Common myeloid progenitor, CD34-positive (primary cell): Measurements from ENCODE around the gene FGFRL1.
A peak's percentile ranks its signal among the peaks of the same experiment; 100 is the strongest.

ENCODE experiments used
- CTCF ChIA-PET: fragments of 350-600 bp; sonication (Branson Sonifier 250); formaldehyde crosslinking; loops from one replicate; lab custom pipeline; 2021; ENCODE audit warnings: antibody characterized with exemption; lab: Charles Lee
- POLR2A ChIA-PET: fragments of 350-600 bp; sonication (Branson Sonifier 250); formaldehyde crosslinking; loops from one replicate; lab custom pipeline; 2021; ENCODE audit warnings: antibody characterized with exemption; lab: Charles Lee
- DNase-seq, 3 donors: peaks; one replicate each; pipeline versions ENCODE4 v3.0.0 to v3.0.0-alpha.2; 2013
- H3K27ac ChIP-seq, 2 experiments: 1 replicate in 1 of 2; 2 replicates in 1 of 2; pipeline ENCODE4 v1.7.0; 2013; ENCODE audit warnings: inconsistent platforms in 2 of 2, low read length in 2 of 2, mild to moderate bottlenecking in 2 of 2, low read depth in 1 of 2, moderate library complexity in 1 of 2; ENCODE audit not compliant: severe bottlenecking in 2 of 2, insufficient read depth in 1 of 2, poor library complexity in 1 of 2
- H3K27me3 ChIP-seq, 5 experiments: replicated peaks in 2 of 5; 1 replicate in 3 of 5; 2 replicates in 2 of 5; pipeline versions ENCODE4 v1.6.1 to v1.7.0; 2013; ENCODE audit warnings: low read length in 4 of 5, mild to moderate bottlenecking in 2 of 5, moderate library complexity in 2 of 5, inconsistent platforms in 1 of 5; ENCODE audit not compliant: insufficient read depth in 5 of 5, control insufficient read depth in 4 of 5
- H3K36me3 ChIP-seq, 4 experiments: 1 replicate in 2 of 4; 2 replicates in 2 of 4; pipeline versions ENCODE4 v1.6.1 to v1.7.0; 2013; ENCODE audit warnings: low read length in 3 of 4, control low read depth in 1 of 4, mild to moderate bottlenecking in 1 of 4; ENCODE audit not compliant: control insufficient read depth in 4 of 4, insufficient read depth in 4 of 4
- H3K4me1 ChIP-seq, 4 experiments: 1 replicate in 3 of 4; 2 replicates in 1 of 4; pipeline versions ENCODE4 v1.6.1 to v1.7.1; 2013; ENCODE audit warnings: low read length in 3 of 4, mild to moderate bottlenecking in 3 of 4, control low read depth in 1 of 4, inconsistent platforms in 1 of 4, moderate library complexity in 1 of 4; ENCODE audit not compliant: control insufficient read depth in 4 of 4, insufficient read depth in 4 of 4; ENCODE audit errors: control extremely low read depth in 1 of 4
- H3K4me3 ChIP-seq, 7 experiments: 1 replicate in 4 of 7; 2 replicates in 3 of 7; pipeline versions ENCODE4 v1.5.1 to v1.7.0; 2013; ENCODE audit warnings: mild to moderate bottlenecking in 7 of 7, low read length in 6 of 7, moderate library complexity in 6 of 7, inconsistent platforms in 2 of 7, low read depth in 2 of 7, control low read depth in 1 of 7; ENCODE audit not compliant: insufficient read depth in 4 of 7, control insufficient read depth in 1 of 7; ENCODE audit errors: extremely low read depth in 1 of 7
- H3K9me3 ChIP-seq, 5 experiments: 1 replicate in 4 of 5; 2 replicates in 1 of 5; pipeline versions ENCODE4 v1.6.1 to v1.7.1; 2013; ENCODE audit warnings: low read length in 4 of 5, mild to moderate bottlenecking in 2 of 5, inconsistent platforms in 1 of 5, low read depth in 1 of 5, moderate library complexity in 1 of 5; ENCODE audit not compliant: control insufficient read depth in 4 of 5, insufficient read depth in 2 of 5; ENCODE audit errors: control extremely low read depth in 1 of 5
- WGBS: methylation state at CpG from one replicate; pipeline ENCODE4 v1.1.5; 2013; ENCODE audit not compliant: insufficient coverage; 5-methylcytosine and 5-hydroxymethylcytosine counted together

The FGFRL1 gene

GRCh38 chr4:965766-966134, 45.7 kb upstream of the FGFRL1 start:
- POLR2A ChIA-PET = no interaction called here
- no peak for DNase-seq
- Histone ChIP-seq H3K36me3 (peaks cover 0 to 37% (median 14%) of the 10 kb centered on the region in 4 experiments), H3K4me3 (no peak overlapping the region), H3K27me3 (peaks cover 0 to 6% (median 0%) of the 10 kb centered on the region in 5 experiments), H3K9me3 (no peaks in the 10 kb centered on the region), H3K27ac (no peak overlapping the region), H3K4me1 (peaks cover 0 to 5% (median 2%) of the 10 kb centered on the region in 4 experiments)
- 98% methylated on average over 17 of the region's 21 CpGs for WGBS
- CTCF ChIA-PET = interaction anchor here (1.4 kb wide), 1 partner anchor 21 kb away, joined by 3 read pairs; the partner anchor contains the start of gene IDUA

GRCh38 chr4:966266-967112, 44.9 kb upstream of the FGFRL1 start:
- H3K27ac ChIP-seq = no peak overlapping the region
- H3K27me3 ChIP-seq = peaks cover 0 to 6% (median 0%) of the 10 kb centered on the region in 5 experiments
- no peaks in the 10 kb centered on the region for H3K9me3 ChIP-seq
- ChIA-PET POLR2A (no interaction called here), CTCF (interaction anchor here (1.4 kb wide), 1 partner anchor 21 kb away, joined by 3 read pairs; the partner anchor contains the start of gene IDUA)
- peaks cover 0 to 5% (median 2%) of the 10 kb centered on the region in 4 experiments for H3K4me1 ChIP-seq
- DNase-seq = no peak
- WGBS = 91% methylated on average over 45 of the region's 48 CpGs
- peaks cover 0 to 37% (median 13%) of the 10 kb centered on the region in 4 experiments for H3K36me3 ChIP-seq
- no peak overlapping the region for H3K4me3 ChIP-seq

GRCh38 chr4:967113-968104, 44.0 kb upstream of the FGFRL1 start:
- peak in 2 of 3 donors; percentile 29 to 41 for DNase-seq
- Histone ChIP-seq H3K4me3 (peak overlapping the region in 3 of 7 experiments; percentile 11 to 36 (median 33)), H3K4me1 (peaks cover 0 to 14% (median 10%) of the 10 kb centered on the region in 4 experiments), H3K27ac (no peak overlapping the region), H3K27me3 (peaks cover 0 to 6% (median 0%) of the 10 kb centered on the region in 5 experiments), H3K36me3 (peaks cover 0 to 34% (median 10%) of the 10 kb centered on the region in 4 experiments), H3K9me3 (no peaks in the 10 kb centered on the region)
- WGBS = 68% methylated on average over 67 of the region's 76 CpGs
- POLR2A ChIA-PET = interaction anchor here (0.7 kb wide), 1 partner anchor 21 kb away, joined by 3 read pairs; no protein-coding TSS in a partner anchor
- CTCF ChIA-PET = interaction anchor here (2.4 kb wide), 1 partner anchor 20 kb away, joined by 7 read pairs; the partner anchor contains the start of gene IDUA

GRCh38 chr4:968221-968620, 43.2 kb upstream of the FGFRL1 start:
- Histone ChIP-seq H3K4me3 (no peak overlapping the region), H3K36me3 (peaks cover 0 to 32% (median 6%) of the 10 kb centered on the region in 4 experiments), H3K9me3 (no peaks in the 10 kb centered on the region), H3K27ac (no peak overlapping the region), H3K27me3 (peaks cover 0 to 6% (median 0%) of the 10 kb centered on the region in 5 experiments), H3K4me1 (peaks cover 0 to 20% (median 17%) of the 10 kb centered on the region in 4 experiments)
- CTCF ChIA-PET = interaction anchor here (2.4 kb wide), 1 partner anchor 19 kb away, joined by 7 read pairs; the partner anchor contains the start of gene IDUA
- peak in 1 of 3 donors; percentile 22 for DNase-seq
- POLR2A ChIA-PET = no interaction called here
- WGBS = 81% methylated on average over 6 of the region's 24 CpGs

- no peaks in the 10 kb centered on the region for H3K9me3 ChIP-seq
- WGBS = 95% methylated on average over 22 of the region's 23 CpGs
- POLR2A ChIA-PET = interaction anchor here (0.6 kb wide), 1 partner anchor 18 kb away, joined by 3 read pairs; no protein-coding TSS in a partner anchor
- DNase-seq = no peak
- H3K4me3 ChIP-seq = no peak overlapping the region
- H3K27ac ChIP-seq = no peak overlapping the region
- CTCF ChIA-PET = interaction anchor here (2.4 kb wide), 1 partner anchor 18 kb away, joined by 7 read pairs; the partner anchor contains the start of gene IDUA
- peaks cover 0 to 28% (median 5%) of the 10 kb centered on the region in 4 experiments for H3K36me3 ChIP-seq
- H3K4me1 ChIP-seq = peaks cover 0 to 22% (median 19%) of the 10 kb centered on the region in 4 experiments
- H3K27me3 ChIP-seq = peaks cover 0 to 6% (median 0%) of the 10 kb centered on the region in 5 experiments
Measured at GRCh38 chr4:968621-969394, 42.6 kb upstream of the FGFRL1 start.
